K562 (cell line): Measurements from ENCODE around the gene TNFRSF6B. TPM values are rescaled to one million over a fixed set of nuclear protein-coding genes. Genes with fewer than 3 reads are reported as not detected.

ENCODE experiments used
- CBX5 ChIP-seq: IDR thresholded peaks from 2 replicates; pipeline ENCODE4 v1.6.1; 2014; ENCODE audit warnings: low read depth, borderline replicate concordance
- CCAR2 ChIP-seq: fragments of 200-400 bp; formaldehyde crosslinking; IDR thresholded peaks from 2 replicates; pipeline ENCODE4 v1.6.1; 2017; ENCODE audit warnings: mild to moderate bottlenecking, low read depth, low read length
- CHD2 ChIP-seq: IDR thresholded peaks from 2 replicates; pipeline ENCODE4 v1.6.1; 2011; ENCODE audit warnings: low read depth, low read length
- ESRRA ChIP-seq: fragments of 450-650 bp; IDR thresholded peaks from 2 replicates; pipeline ENCODE4 v1.6.1; 2014; ENCODE audit warnings: low read depth, mild to moderate bottlenecking, moderate library complexity, borderline replicate concordance
- GABPB1 ChIP-seq: sonication (generic); formaldehyde crosslinking; IDR thresholded peaks from 2 replicates; pipeline ENCODE4 v1.8.0; 2022; ENCODE audit warnings: mild to moderate bottlenecking, missing genetic modification reagents
- HDAC2 ChIP-seq: fragments of 450-650 bp; IDR thresholded peaks from 2 replicates; pipeline ENCODE4 v1.6.1; 2016; ENCODE audit warnings: mild to moderate bottlenecking
- HNRNPL ChIP-seq: fragments of 200-400 bp; formaldehyde crosslinking; IDR thresholded peaks from 2 replicates; pipeline ENCODE4 v1.6.1; 2017; ENCODE audit warnings: low read depth, mild to moderate bottlenecking, low read length
- HOXB6 ChIP-seq: fragments of 250-450 bp; sonication (Bioruptor Pico); IDR thresholded peaks from 2 replicates; pipeline ENCODE4 v1.5.1; 2022; ENCODE audit warnings: mild to moderate bottlenecking, borderline replicate concordance
- ILF3 ChIP-seq: fragments of 450-650 bp; IDR thresholded peaks from 2 replicates; pipeline ENCODE4 v1.6.1; 2018; ENCODE audit warnings: antibody characterized with exemption, mild to moderate bottlenecking, moderate library complexity, borderline replicate concordance
- JUNB ChIP-seq: fragments of 450-650 bp; formaldehyde crosslinking; conservative IDR thresholded peaks from 2 replicates; pipeline ENCODE4 v1.4.0; 2020; ENCODE audit warnings: mild to moderate bottlenecking
- KLF1 ChIP-seq: fragments of 450-650 bp; IDR thresholded peaks from 2 replicates; pipeline ENCODE4 v1.6.1; 2016; ENCODE audit warnings: missing genetic modification characterization, missing compliant biosample characterization
- NFE2 ChIP-seq: IDR thresholded peaks from 2 replicates; pipeline ENCODE4 v1.6.1; 2014; ENCODE audit warnings: antibody characterized with exemption, low read depth
- NFIC ChIP-seq: fragments of 450-650 bp; IDR thresholded peaks from 2 replicates; pipeline ENCODE4 v1.6.1; 2017; ENCODE audit warnings: mild to moderate bottlenecking, inconsistent platforms
- SAP30 ChIP-seq: fragments of 200-600 bp; sonication (generic); IDR thresholded peaks from 2 replicates; pipeline ENCODE4 v1.6.1; 2012; ENCODE audit warnings: borderline replicate concordance, low read depth, mild to moderate bottlenecking, moderate library complexity, low read length, control low read depth, inconsistent platforms; ENCODE audit not compliant: insufficient read depth, poor library complexity, severe bottlenecking
- STAT5A ChIP-seq: IDR thresholded peaks from 2 replicates; pipeline ENCODE4 v1.6.1; 2012; ENCODE audit warnings: low read length, inconsistent platforms, borderline replicate concordance
- STAT5B ChIP-seq: fragments of 250-450 bp; sonication (Bioruptor Pico); IDR thresholded peaks from 2 replicates; pipeline ENCODE4 v1.8.0; 2021; ENCODE audit warnings: mild to moderate bottlenecking, inconsistent platforms
- TBL1XR1 ChIP-seq, 2 experiments: IDR thresholded peaks; 2 replicates each; pipeline ENCODE4 v1.6.1; 2012; ENCODE audit warnings: improper control_type of control experiment in 2 of 2, low read length in 2 of 2, mild to moderate bottlenecking in 1 of 2
- TEAD4 ChIP-seq, 2 experiments: sonication (generic) in 1 of 2; formaldehyde crosslinking in 1 of 2; IDR thresholded peaks; 2 replicates each; pipeline versions ENCODE4 v1.6.1 to v1.8.0; 2012 to 2022; ENCODE audit warnings: borderline replicate concordance in 1 of 2, inconsistent platforms in 1 of 2, low read length in 1 of 2, mild to moderate bottlenecking in 1 of 2, missing genetic modification reagents in 1 of 2
- ZBTB1 ChIP-seq: sonication (generic); formaldehyde crosslinking; IDR thresholded peaks from 2 replicates; pipeline ENCODE4 v1.8.1; 2023; ENCODE audit warnings: missing genetic modification reagents, low read depth, mild to moderate bottlenecking, borderline replicate concordance
- ZNF217 ChIP-seq: sonication (generic); formaldehyde crosslinking; IDR thresholded peaks from 2 replicates; pipeline ENCODE4 v1.8.0; 2022; ENCODE audit warnings: mild to moderate bottlenecking, missing genetic modification reagents
- ZNF384 ChIP-seq: IDR thresholded peaks from 2 replicates; pipeline ENCODE4 v1.6.1; 2012; ENCODE audit warnings: low read depth, low read length, improper control_type of control experiment
- ZNF79 ChIP-seq: fragments of 250-450 bp; sonication (Bioruptor Pico); IDR thresholded peaks from 2 replicates; pipeline ENCODE4 v1.4.0; 2020; ENCODE audit warnings: low read depth, mild to moderate bottlenecking, moderate library complexity
- ZZZ3 ChIP-seq: fragments of 450-650 bp; IDR thresholded peaks from 2 replicates; pipeline ENCODE4 v1.6.1; 2016; ENCODE audit warnings: antibody characterized with exemption, mild to moderate bottlenecking, moderate library complexity
- polyA plus RNA-seq, 8 experiments: library from polyadenylated mRNA; depleted of rRNA in 4 of 8; stranded (reverse) in 5 of 8; unstranded in 3 of 8; fragments of >200 nt; fragmentation: Nextera tagmentation in 2 of 8; fragmentation: Illumina TruSeq in 1 of 8; extraction: Ambion mirVana in 2 of 8; extraction: Trizol in 1 of 8; gene quantifications; 2 replicates each; pipeline versions ENCODE4 v1.2.1 to v1.2.3, GENCODE V29; 2011 to 2014; ENCODE audit warnings: inconsistent platforms in 1 of 8, missing spikeins in 1 of 8
- total RNA-seq, 7 experiments: library from RNA; depleted of rRNA in 6 of 7; stranded (reverse); fragments of >200 nt in 6 of 7; fragmentation: Illumina TruSeq in 2 of 7; extraction: Trizol in 2 of 7; gene quantifications; 2 replicates each; pipeline versions ENCODE4 v1.2.1 to v1.2.3, GENCODE V29; 2011 to 2021; ENCODE audit warnings: low replicate concordance in 1 of 7
- TF ChIP-seq, protein P1 (sequence below): fragments of 250-450 bp; sonication (Bioruptor Pico); IDR thresholded peaks from 2 replicates; pipeline ENCODE4 v1.5.0; 2021
- TF ChIP-seq, protein P2 (sequence below): fragments of 450-650 bp; formaldehyde crosslinking; IDR thresholded peaks from 2 replicates; pipeline ENCODE4 v1.4.0; 2020; ENCODE audit warnings: mild to moderate bottlenecking
- TF ChIP-seq, protein P3 (sequence below): fragments of 450-650 bp; conservative IDR thresholded peaks from 2 replicates; pipeline ENCODE4 v1.6.1; 2016; ENCODE audit warnings: missing genetic modification characterization, low read depth, mild to moderate bottlenecking, control low read depth, missing compliant biosample characterization

Gene TNFRSF6B
- total and polyA plus RNA-seq, 9 of the 15 experiments (the other 6 are each of a cell fraction or from before 2014, with no cell fraction given), result 0.10 to 3.5 (median 0.32) TPM; not detected in 6

DNA sequence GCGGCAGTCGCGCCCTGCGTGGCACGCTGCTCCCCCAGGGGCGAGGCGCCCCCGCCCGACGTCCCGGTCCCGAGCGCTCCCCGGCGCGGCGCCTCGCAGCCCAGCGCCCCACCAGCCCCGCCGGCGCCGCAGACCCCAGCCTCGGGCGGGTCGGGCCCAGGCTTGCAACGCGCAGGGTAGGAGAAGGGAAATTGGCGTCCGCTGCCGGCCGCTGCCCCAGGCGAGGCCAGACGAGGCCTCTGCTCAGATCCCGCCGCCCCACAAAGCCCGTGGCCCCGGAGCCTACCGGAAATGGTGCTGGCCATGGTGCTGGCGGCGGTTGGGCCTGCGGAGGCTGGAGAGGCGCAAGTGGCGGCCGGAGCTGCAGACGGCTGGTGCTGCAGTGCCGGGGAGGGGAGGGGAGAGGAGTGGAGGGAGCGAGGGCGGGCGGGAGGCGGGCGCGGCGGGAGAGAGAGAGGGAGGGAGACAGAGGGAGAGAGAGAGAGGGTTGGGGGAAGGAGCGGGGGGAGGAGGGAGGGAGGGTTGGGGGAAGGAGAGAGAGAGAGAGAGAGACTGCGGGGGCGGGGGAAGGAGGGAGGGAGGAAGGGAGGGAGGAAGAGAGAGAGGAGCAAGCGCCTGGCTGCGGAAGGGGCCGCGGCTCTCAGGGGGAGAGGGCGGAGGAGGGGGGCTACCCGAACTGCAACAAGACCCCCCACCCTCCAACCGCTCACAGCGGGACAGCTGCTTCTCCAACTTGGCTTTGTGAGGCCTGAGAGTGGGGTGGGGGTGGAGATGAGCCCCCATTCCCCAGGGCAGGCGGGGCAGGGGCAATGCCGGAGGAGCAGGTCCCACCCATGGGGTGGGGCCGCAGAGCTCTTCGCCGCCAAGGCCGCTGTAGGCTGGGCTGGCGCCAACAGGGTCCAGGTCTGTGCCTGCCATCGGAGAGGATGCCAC, 43.1 kb upstream of the TNFRSF6B start, which contains the start of gene STMN3 (continued):
- TF ChIP-seq NFIC, result 0 out of 2 replicates have a peak, but pooled peaks have one; percentile 44
- no peak; the same call in 1 of the 2 replicates for TF ChIP-seq HNRNPL
- no peak for TF ChIP-seq TEAD4 (IDR thresholded peaks at IDR 0.05; ENCODE audit: low read length)
- no peak for TF ChIP-seq TEAD4 (CRISPR knock-in tag; IDR thresholded peaks at IDR 0.05; ENCODE audit: borderline replicate concordance)
- TF ChIP-seq SAP30, result peak; percentile 88
- no peak for TF ChIP-seq ILF3
- TF ChIP-seq ZNF384, result no peak
- no peak for TF ChIP-seq CCAR2
- TF ChIP-seq JUNB (CRISPR knock-in tag), result no peak
- TF ChIP-seq STAT5A, result no peak
- TF ChIP-seq GABPB1 (CRISPR knock-in tag), result peak; percentile 92
- no peak for TF ChIP-seq HOXB6 (CRISPR knock-in tag)
- no peak for TF ChIP-seq TBL1XR1 (IDR thresholded peaks at IDR 0.05; ENCODE audit: low read length in 2 of 2)
- TF ChIP-seq, protein P1, sequence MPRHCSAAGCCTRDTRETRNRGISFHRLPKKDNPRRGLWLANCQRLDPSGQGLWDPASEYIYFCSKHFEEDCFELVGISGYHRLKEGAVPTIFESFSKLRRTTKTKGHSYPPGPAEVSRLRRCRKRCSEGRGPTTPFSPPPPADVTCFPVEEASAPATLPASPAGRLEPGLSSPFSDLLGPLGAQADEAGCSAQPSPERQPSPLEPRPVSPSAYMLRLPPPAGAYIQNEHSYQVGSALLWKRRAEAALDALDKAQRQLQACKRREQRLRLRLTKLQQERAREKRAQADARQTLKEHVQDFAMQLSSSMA (CRISPR knock-in tag), result no peak
- TF ChIP-seq ZZZ3, result no peak
- TF ChIP-seq ESRRA, result peak; percentile 30; the same call in 1 of the 2 replicates
- TF ChIP-seq ZNF217 (CRISPR knock-in tag), result no peak
- no peak for TF ChIP-seq CHD2
- TF ChIP-seq KLF1 (tag), result peak; percentile 85
- 0 out of 2 replicates have a peak, but pooled peaks have one; percentile 38 for TF ChIP-seq CBX5
- TF ChIP-seq NFE2, result no peak
- TF ChIP-seq HDAC2, result 0 out of 2 replicates have a peak, but pooled peaks have one; percentile 55
- TF ChIP-seq, protein P2, sequence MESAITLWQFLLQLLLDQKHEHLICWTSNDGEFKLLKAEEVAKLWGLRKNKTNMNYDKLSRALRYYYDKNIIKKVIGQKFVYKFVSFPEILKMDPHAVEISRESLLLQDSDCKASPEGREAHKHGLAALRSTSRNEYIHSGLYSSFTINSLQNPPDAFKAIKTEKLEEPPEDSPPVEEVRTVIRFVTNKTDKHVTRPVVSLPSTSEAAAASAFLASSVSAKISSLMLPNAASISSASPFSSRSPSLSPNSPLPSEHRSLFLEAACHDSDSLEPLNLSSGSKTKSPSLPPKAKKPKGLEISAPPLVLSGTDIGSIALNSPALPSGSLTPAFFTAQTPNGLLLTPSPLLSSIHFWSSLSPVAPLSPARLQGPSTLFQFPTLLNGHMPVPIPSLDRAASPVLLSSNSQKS (CRISPR knock-in tag), result no peak
- TF ChIP-seq ZBTB1 (CRISPR knock-in tag), result peak; percentile 90; the same call in 1 of the 2 replicates
- TF ChIP-seq, protein P3, sequence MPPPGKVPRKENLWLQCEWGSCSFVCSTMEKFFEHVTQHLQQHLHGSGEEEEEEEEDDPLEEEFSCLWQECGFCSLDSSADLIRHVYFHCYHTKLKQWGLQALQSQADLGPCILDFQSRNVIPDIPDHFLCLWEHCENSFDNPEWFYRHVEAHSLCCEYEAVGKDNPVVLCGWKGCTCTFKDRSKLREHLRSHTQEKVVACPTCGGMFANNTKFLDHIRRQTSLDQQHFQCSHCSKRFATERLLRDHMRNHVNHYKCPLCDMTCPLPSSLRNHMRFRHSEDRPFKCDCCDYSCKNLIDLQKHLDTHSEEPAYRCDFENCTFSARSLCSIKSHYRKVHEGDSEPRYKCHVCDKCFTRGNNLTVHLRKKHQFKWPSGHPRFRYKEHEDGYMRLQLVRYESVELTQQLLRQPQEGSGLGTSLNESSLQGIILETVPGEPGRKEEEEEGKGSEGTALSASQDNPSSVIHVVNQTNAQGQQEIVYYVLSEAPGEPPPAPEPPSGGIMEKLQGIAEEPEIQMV, result no peak
- TF ChIP-seq ZNF79 (CRISPR knock-in tag), result no peak
- no peak for TF ChIP-seq STAT5B (CRISPR knock-in tag)
